Liver (tissue), 9 donors: ENCODE measurements around the gene HTR2A. TPM values are rescaled to one million over a fixed set of nuclear protein-coding genes. Genes with fewer than 3 reads are reported as not detected.
"Not testable (repeated sequence)": the region's sequence is repeated elsewhere in the genome, so short reads cannot be mapped to it uniquely, and the experiment has no call there.

Source experiments
- DNase-seq: peaks from one replicate; pipeline ENCODE4 v3.0.0-alpha.2; 2017; ENCODE audit warnings: low spot score
- H3K27ac ChIP-seq, 2 donors: one replicate each; pipeline ENCODE4 v1.7.0; 2013; ENCODE audit warnings: inconsistent platforms in 2 of 2, low read length in 2 of 2, control low read depth in 1 of 2, low read depth in 1 of 2, mild to moderate bottlenecking in 1 of 2
- H3K27me3 ChIP-seq, 4 donors: one replicate each; pipeline versions ENCODE4 v1.6.1 to v1.7.0; 2013; ENCODE audit warnings: low read length in 3 of 4, inconsistent platforms in 1 of 4, mild to moderate bottlenecking in 1 of 4, moderate library complexity in 1 of 4; ENCODE audit not compliant: control insufficient read depth in 4 of 4, insufficient read depth in 4 of 4
- H3K36me3 ChIP-seq, 4 donors: one replicate each; pipeline versions ENCODE4 v1.6.1 to v1.7.0; 2013; ENCODE audit warnings: low read length in 3 of 4, mild to moderate bottlenecking in 3 of 4, low read depth in 1 of 4, moderate library complexity in 1 of 4; ENCODE audit not compliant: control insufficient read depth in 4 of 4, insufficient read depth in 3 of 4
- H3K4me1 ChIP-seq, 4 donors: one replicate each; pipeline versions ENCODE4 v1.6.1 to v1.7.0; 2013; ENCODE audit warnings: low read length in 3 of 4, mild to moderate bottlenecking in 3 of 4, moderate library complexity in 1 of 4; ENCODE audit not compliant: control insufficient read depth in 4 of 4, insufficient read depth in 4 of 4
- H3K4me3 ChIP-seq, 3 donors: one replicate each; pipeline versions ENCODE4 v1.6.1 to v1.7.0; 2013; ENCODE audit warnings: low read length in 3 of 3, control low read depth in 1 of 3, low read depth in 1 of 3, mild to moderate bottlenecking in 1 of 3
- H3K9ac ChIP-seq, 2 donors: one replicate each; pipeline ENCODE4 v1.7.0; 2013; ENCODE audit warnings: low read length in 2 of 2, mild to moderate bottlenecking in 2 of 2, moderate library complexity in 2 of 2, control low read depth in 1 of 2, low read depth in 1 of 2
- H3K9me3 ChIP-seq, 4 donors: one replicate each; pipeline versions ENCODE4 v1.6.1 to v1.7.0; 2013; ENCODE audit warnings: low read length in 3 of 4; ENCODE audit not compliant: control insufficient read depth in 4 of 4
- ATF3 ChIP-seq: IDR thresholded peaks from 2 replicates; pipeline ENCODE4 v1.6.1; 2016; ENCODE audit warnings: antibody characterized with exemption
- EGR1 ChIP-seq, 2 donors: IDR thresholded peaks; 2 replicates each; pipeline ENCODE4 v1.6.1; 2016 to 2018; ENCODE audit warnings: antibody characterized with exemption in 2 of 2, low read depth in 2 of 2
- FOXA1 ChIP-seq: IDR thresholded peaks from 2 replicates; pipeline ENCODE4 v1.6.1; 2016; ENCODE audit warnings: antibody characterized with exemption
- FOXA2 ChIP-seq: IDR thresholded peaks from 2 replicates; pipeline ENCODE4 v1.6.1; 2016; ENCODE audit warnings: antibody characterized with exemption
- GABPA ChIP-seq, 2 donors: IDR thresholded peaks in 1 of 2; conservative IDR thresholded peaks in 1 of 2; 2 replicates each; pipeline ENCODE4 v1.6.1; 2016; ENCODE audit warnings: antibody characterized with exemption in 2 of 2, mild to moderate bottlenecking in 1 of 2, moderate library complexity in 1 of 2
- HNF4A ChIP-seq, 2 donors: conservative IDR thresholded peaks; 2 replicates each; pipeline ENCODE4 v1.6.1; 2016; ENCODE audit warnings: antibody characterized with exemption in 2 of 2, mild to moderate bottlenecking in 2 of 2
- HNF4G ChIP-seq: IDR thresholded peaks from 2 replicates; pipeline ENCODE4 v1.6.1; 2016; ENCODE audit warnings: antibody characterized with exemption
- JUND ChIP-seq, 2 donors: IDR thresholded peaks; 2 replicates each; pipeline ENCODE4 v1.6.1; 2016; ENCODE audit warnings: antibody characterized with exemption in 2 of 2
- MAX ChIP-seq: IDR thresholded peaks from 2 replicates; pipeline ENCODE4 v1.6.1; 2016; ENCODE audit warnings: antibody characterized with exemption
- NR2F2 ChIP-seq: IDR thresholded peaks from 2 replicates; pipeline ENCODE4 v1.6.1; 2016; ENCODE audit warnings: antibody characterized with exemption
- RAD21 ChIP-seq, 2 donors: IDR thresholded peaks; 2 replicates each; pipeline ENCODE4 v1.6.1; 2016; ENCODE audit warnings: antibody characterized with exemption in 2 of 2, mild to moderate bottlenecking in 2 of 2
- REST ChIP-seq: IDR thresholded peaks from 2 replicates; pipeline ENCODE4 v1.6.1; 2016; ENCODE audit warnings: antibody characterized with exemption, mild to moderate bottlenecking
- RXRA ChIP-seq, 2 donors: IDR thresholded peaks; 2 replicates each; pipeline ENCODE4 v1.6.1; 2017 to 2018; ENCODE audit warnings: antibody characterized with exemption in 2 of 2, mild to moderate bottlenecking in 1 of 2
- SP1 ChIP-seq: IDR thresholded peaks from 2 replicates; pipeline ENCODE4 v1.6.1; 2018; ENCODE audit warnings: antibody characterized with exemption, mild to moderate bottlenecking
- TAF1 ChIP-seq: conservative IDR thresholded peaks from 2 replicates; pipeline ENCODE4 v1.6.1; 2016; ENCODE audit warnings: antibody characterized with exemption, mild to moderate bottlenecking
- YY1 ChIP-seq: IDR thresholded peaks from 2 replicates; pipeline ENCODE4 v1.6.1; 2016; ENCODE audit warnings: antibody characterized with exemption, mild to moderate bottlenecking
- WGBS: extraction: QIAGEN DNeasy Blood & Tissue Kit; methylation state at CpG from one replicate; pipeline ENCODE4 v1.1.7; 2013; 5-methylcytosine and 5-hydroxymethylcytosine counted together
- polyA plus RNA-seq, 2 donors: library from polyadenylated mRNA; stranded (reverse) in 1 of 2; unstranded in 1 of 2; fragments of 200-250 nt in 1 of 2; fragments of >200 nt in 1 of 2; fragmentation: Nextera tagmentation in 1 of 2; extraction: Ambion mirVana in 1 of 2; gene quantifications; one replicate each; pipeline versions ENCODE4 v1.2.1 to v1.2.3, GENCODE V29; 2013 to 2015
- total RNA-seq, 2 donors: library from RNA; depleted of rRNA; stranded (reverse); fragments of >200 nt; gene quantifications; one replicate each; pipeline ENCODE4 v1.2.3, GENCODE V29; 2014
- TF ChIP-seq, protein P1 (sequence below): fragments of 150-350 bp; IDR thresholded peaks from 2 replicates; pipeline ENCODE4 v1.5.1; 2017; ENCODE audit warnings: improper control_type of control experiment, low read depth, low read length; ENCODE audit not compliant: missing input control
- TF ChIP-seq, protein P2 (sequence below): IDR thresholded peaks from 2 replicates; pipeline ENCODE4 v1.6.1; 2016; ENCODE audit warnings: antibody characterized with exemption
- donor health status: healthy.
- donor health status: healthy.
- donor health status: healthy.
- donor health status: healthy.
- donor health status: healthy.

HTR2A gene
- total and polyA plus RNA-seq, 4 donors = under 0.01 to 0.19 (median 0.19) TPM; not detected in 1

DNA sequence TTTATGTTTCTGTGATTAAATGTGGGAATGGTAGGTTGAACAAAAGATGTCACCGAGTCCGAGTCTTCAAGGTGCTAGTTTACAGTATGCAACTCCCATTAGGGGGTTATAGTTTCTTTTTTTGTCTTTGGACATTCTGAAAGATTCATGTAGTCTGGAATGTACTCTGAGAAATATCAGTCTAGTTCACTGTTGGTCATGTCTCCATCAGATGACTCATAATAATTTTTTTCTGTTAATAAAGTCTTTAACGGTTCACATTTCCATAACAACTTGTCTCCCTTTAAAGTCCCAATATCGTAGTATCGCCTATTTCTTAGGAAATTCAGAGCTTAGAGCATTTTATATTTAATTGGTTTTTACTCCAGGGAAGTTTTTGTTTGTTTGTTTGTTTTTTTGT lies 86.4 kb downstream of the HTR2A start:
- no peak for TF ChIP-seq RXRA (IDR thresholded peaks at IDR 0.05)
- TF ChIP-seq, protein P1, sequence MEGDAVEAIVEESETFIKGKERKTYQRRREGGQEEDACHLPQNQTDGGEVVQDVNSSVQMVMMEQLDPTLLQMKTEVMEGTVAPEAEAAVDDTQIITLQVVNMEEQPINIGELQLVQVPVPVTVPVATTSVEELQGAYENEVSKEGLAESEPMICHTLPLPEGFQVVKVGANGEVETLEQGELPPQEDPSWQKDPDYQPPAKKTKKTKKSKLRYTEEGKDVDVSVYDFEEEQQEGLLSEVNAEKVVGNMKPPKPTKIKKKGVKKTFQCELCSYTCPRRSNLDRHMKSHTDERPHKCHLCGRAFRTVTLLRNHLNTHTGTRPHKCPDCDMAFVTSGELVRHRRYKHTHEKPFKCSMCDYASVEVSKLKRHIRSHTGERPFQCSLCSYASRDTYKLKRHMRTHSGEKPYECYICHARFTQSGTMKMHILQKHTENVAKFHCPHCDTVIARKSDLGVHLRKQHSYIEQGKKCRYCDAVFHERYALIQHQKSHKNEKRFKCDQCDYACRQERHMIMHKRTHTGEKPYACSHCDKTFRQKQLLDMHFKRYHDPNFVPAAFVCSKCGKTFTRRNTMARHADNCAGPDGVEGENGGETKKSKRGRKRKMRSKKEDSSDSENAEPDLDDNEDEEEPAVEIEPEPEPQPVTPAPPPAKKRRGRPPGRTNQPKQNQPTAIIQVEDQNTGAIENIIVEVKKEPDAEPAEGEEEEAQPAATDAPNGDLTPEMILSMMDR = no peak
- no peak for TF ChIP-seq REST
- TF ChIP-seq JUND (IDR thresholded peaks at IDR 0.05) = no peak
- TF ChIP-seq NR2F2 = no peak
- no peak for TF ChIP-seq FOXA1
- no peak for TF ChIP-seq EGR1 (IDR thresholded peaks at IDR 0.05; ENCODE audit: low read depth in 2 of 2)
- no peak for TF ChIP-seq HNF4G
- TF ChIP-seq MAX = no peak
- TF ChIP-seq FOXA2 = no peak
- TF ChIP-seq HNF4A (conservative IDR thresholded peaks at IDR 0.05) = no peak
- no peak for TF ChIP-seq RAD21 (IDR thresholded peaks at IDR 0.05)
- TF ChIP-seq, protein P2, sequence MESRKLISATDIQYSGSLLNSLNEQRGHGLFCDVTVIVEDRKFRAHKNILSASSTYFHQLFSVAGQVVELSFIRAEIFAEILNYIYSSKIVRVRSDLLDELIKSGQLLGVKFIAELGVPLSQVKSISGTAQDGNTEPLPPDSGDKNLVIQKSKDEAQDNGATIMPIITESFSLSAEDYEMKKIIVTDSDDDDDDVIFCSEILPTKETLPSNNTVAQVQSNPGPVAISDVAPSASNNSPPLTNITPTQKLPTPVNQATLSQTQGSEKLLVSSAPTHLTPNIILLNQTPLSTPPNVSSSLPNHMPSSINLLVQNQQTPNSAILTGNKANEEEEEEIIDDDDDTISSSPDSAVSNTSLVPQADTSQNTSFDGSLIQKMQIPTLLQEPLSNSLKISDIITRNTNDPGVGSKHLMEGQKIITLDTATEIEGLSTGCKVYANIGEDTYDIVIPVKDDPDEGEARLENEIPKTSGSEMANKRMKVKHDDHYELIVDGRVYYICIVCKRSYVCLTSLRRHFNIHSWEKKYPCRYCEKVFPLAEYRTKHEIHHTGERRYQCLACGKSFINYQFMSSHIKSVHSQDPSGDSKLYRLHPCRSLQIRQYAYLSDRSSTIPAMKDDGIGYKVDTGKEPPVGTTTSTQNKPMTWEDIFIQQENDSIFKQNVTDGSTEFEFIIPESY = no peak
- TF ChIP-seq TAF1 = no peak
- no peak for TF ChIP-seq GABPA (IDR thresholded peaks at IDR 0.05 in 1 of 2, conservative IDR thresholded peaks at IDR 0.05 in 1 of 2)
- TF ChIP-seq ATF3 = no peak
- TF ChIP-seq SP1 = no peak
- TF ChIP-seq YY1 = no peak
- 97% methylated on average over 5 of the region's 5 CpGs for WGBS

GRCh38 chr13:46804921-46805320 lies 91.9 kb downstream of the HTR2A start:
- peaks cover 0 to 13% (median 5%) of the 10 kb centered on the region in 4 donors for H3K4me1 ChIP-seq
- WGBS = 79% methylated on average over 1 of the region's 1 CpG
- H3K9me3 ChIP-seq, H3K27ac ChIP-seq, H3K27me3 ChIP-seq, H3K4me3 ChIP-seq, H3K36me3 ChIP-seq, H3K9ac ChIP-seq, DNase-seq: not testable (repeated sequence)

More for the DNA sequence above, 86.4 kb downstream of the HTR2A start:
- Histone ChIP-seq H3K9me3 (peaks cover 0 to 9% (median under 1%) of the 10 kb centered on the region in 4 donors), H3K27me3 (no peaks in the 10 kb centered on the region), H3K4me1 (no peaks in the 10 kb centered on the region), H3K27ac (no peak overlapping the region), H3K36me3 (peaks cover 0 to 2% (median 0%) of the 10 kb centered on the region in 4 donors), H3K4me3 (no peak overlapping the region), H3K9ac (no peak overlapping the region)
- DNase-seq = no peak
